Measurements from ENCODE around the gene OR5I1. TPM values are rescaled to one million over a fixed set of nuclear protein-coding genes. Genes with fewer than 3 reads are reported as not detected.

Gene OR5I1
- total and polyA plus RNA-seq, 7 experiments from 2014 or later, result not detected

Other genes with a start within 250 kb of the OR5I1 start
- gene OR5D13, start 163.0 kb downstream of the OR5I1 start, total RNA-seq, result not detected
- gene OR5D13, start 163.0 kb downstream of the OR5I1 start, polyA plus RNA-seq, result not detected
- gene OR5D14, start 140.8 kb downstream of the OR5I1 start, total RNA-seq, result not detected
- not detected for gene OR5D14, start 140.8 kb downstream of the OR5I1 start, polyA plus RNA-seq
- gene OR5L1, start 125.0 kb downstream of the OR5I1 start, total RNA-seq, result not detected
- not detected for gene OR5L1, start 125.0 kb downstream of the OR5I1 start, polyA plus RNA-seq
- not detected for gene OR5D18, start 116.8 kb downstream of the OR5I1 start, total RNA-seq
- not detected for gene OR5D18, start 116.8 kb downstream of the OR5I1 start, polyA plus RNA-seq
- gene OR5L2, start 109.2 kb downstream of the OR5I1 start, total RNA-seq, result not detected
- gene OR5L2, start 109.2 kb downstream of the OR5I1 start, polyA plus RNA-seq, result not detected
- not detected for gene OR5D16, start 97.6 kb downstream of the OR5I1 start, total RNA-seq
- gene OR5D16, start 97.6 kb downstream of the OR5I1 start, polyA plus RNA-seq, result not detected
- gene TRIM51, start 53.1 kb downstream of the OR5I1 start, total RNA-seq, result under 1 TPM in 2 of 5 experiments, not detected in 3; 0.29 to 0.32 TPM
- gene TRIM51, start 53.1 kb downstream of the OR5I1 start, polyA plus RNA-seq, result not detected
- not detected for gene OR5W2, start 21.8 kb downstream of the OR5I1 start, total RNA-seq
- not detected for gene OR5W2, start 21.8 kb downstream of the OR5I1 start, polyA plus RNA-seq
- not detected for gene OR10AG1, start 33.5 kb upstream of the OR5I1 start, total RNA-seq
- gene OR10AG1, start 33.5 kb upstream of the OR5I1 start, polyA plus RNA-seq, result not detected
- not detected for gene OR5F1, start 58.2 kb upstream of the OR5I1 start, total RNA-seq
- gene OR5F1, start 58.2 kb upstream of the OR5I1 start, polyA plus RNA-seq, result not detected
- not detected for gene OR5AS1, start 91.3 kb upstream of the OR5I1 start, total RNA-seq
- gene OR5AS1, start 91.3 kb upstream of the OR5I1 start, polyA plus RNA-seq, result not detected
- not detected for gene OR8I2, start 156.9 kb upstream of the OR5I1 start, total RNA-seq
- gene OR8I2, start 156.9 kb upstream of the OR5I1 start, polyA plus RNA-seq, result not detected
- gene OR8H2, start 167.3 kb upstream of the OR5I1 start, total RNA-seq, result not detected
- gene OR8H2, start 167.3 kb upstream of the OR5I1 start, polyA plus RNA-seq, result not detected
- gene OR8H3, start 186.0 kb upstream of the OR5I1 start, total RNA-seq, result not detected
- not detected for gene OR8H3, start 186.0 kb upstream of the OR5I1 start, polyA plus RNA-seq
- gene OR8J3, start 203.8 kb upstream of the OR5I1 start, total RNA-seq, result not detected
- gene OR8J3, start 203.8 kb upstream of the OR5I1 start, polyA plus RNA-seq, result not detected
- gene OR8K5, start 223.9 kb upstream of the OR5I1 start, total RNA-seq, result not detected
- not detected for gene OR8K5, start 223.9 kb upstream of the OR5I1 start, polyA plus RNA-seq
- not detected for gene OR5J2, start 240.2 kb upstream of the OR5I1 start, total RNA-seq
- not detected for gene OR5J2, start 240.2 kb upstream of the OR5I1 start, polyA plus RNA-seq